ENCODE measurements around the gene HHAT.

The HHAT gene

GRCh38 chr1:210706246-210706645 lies 377.5 kb downstream of the HHAT start:
- FAIRE-seq (no peak), DNase-seq (ENCODE audit: low spot score) (no peak)

- no peak for DNase-seq (ENCODE audit: low spot score)
- FAIRE-seq, result no peak
Measured at GRCh38 chr1:210707300-210708240, 378.9 kb downstream of the HHAT start.

GRCh38 chr1:210709701-210710100 lies 381.0 kb downstream of the HHAT start:
- no peak for DNase-seq (ENCODE audit: low spot score)

DNA sequence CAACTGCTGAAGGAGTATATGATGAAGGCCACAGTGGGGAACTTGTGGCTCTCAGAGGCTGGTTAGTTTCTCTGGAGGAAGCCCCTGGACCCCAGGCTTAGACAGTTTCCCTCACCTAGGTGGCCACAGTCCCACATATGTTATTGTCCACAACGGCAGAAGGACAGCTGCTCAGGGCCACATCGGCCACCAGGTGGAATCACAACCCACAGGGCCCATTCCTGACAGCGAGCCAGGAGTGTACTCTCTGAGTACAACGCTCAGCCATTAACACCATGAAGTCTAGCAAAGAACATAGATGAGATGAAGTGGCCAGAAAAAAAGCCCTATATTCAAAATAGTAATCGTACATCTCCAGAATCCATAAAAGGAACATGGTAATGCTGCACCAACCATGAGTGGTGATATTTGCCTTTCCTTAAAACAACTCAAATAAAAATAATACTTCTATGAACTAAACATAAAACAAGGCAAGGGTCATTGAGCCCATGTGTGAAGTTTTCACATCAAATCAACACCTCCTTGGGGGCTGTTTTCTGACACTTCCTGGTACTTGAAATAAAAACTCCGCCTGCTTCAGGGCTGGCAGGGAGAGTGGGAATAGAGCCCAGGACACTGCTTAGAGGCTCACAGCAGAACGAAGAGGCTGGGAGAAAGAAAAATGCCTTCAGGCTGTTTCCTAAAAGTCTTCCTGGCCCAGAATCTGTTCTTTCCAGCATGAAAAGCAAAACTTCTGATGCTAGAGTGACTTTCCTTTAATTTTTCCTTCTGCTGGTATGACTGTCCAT lies 383.3 kb downstream of the HHAT start:
- DNase-seq (ENCODE audit: low spot score) (no peak), FAIRE-seq (no peak)

More at GRCh38 chr1:210709701-210710100, 381.0 kb downstream of the HHAT start:
- no peak for FAIRE-seq

DNA sequence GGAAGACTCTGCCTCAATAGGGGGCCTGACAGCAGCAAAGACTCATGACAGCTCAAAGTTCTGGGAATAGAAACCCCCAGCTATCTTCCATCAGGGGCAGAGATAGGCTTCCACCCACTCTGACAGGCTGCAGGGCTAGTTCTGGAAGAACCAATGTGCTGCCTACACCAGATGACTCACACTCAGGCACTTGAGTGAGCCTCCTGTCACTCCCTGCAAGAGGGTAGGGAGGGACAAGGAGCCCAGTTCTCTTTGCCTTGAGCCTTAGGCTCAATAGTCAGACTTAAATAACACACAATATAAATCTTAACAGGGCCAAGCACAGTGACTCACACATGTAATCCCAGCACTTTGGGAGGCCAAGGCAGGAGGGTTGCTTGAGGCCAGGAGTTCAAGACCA lies 386.4 kb downstream of the HHAT start:
- FAIRE-seq, result no peak
- DNase-seq (ENCODE audit: low spot score), result no peak

GRCh38 chr1:210722410-210723081 lies 393.8 kb downstream of the HHAT start:
- FAIRE-seq, result no peak

GRCh38 chr1:210723646-210724045 lies 394.9 kb downstream of the HHAT start:
- no peak for DNase-seq (ENCODE audit: low spot score)
- FAIRE-seq, result no peak

More at GRCh38 chr1:210722410-210723081, 393.8 kb downstream of the HHAT start:
- DNase-seq (ENCODE audit: low spot score), result no peak

DNA sequence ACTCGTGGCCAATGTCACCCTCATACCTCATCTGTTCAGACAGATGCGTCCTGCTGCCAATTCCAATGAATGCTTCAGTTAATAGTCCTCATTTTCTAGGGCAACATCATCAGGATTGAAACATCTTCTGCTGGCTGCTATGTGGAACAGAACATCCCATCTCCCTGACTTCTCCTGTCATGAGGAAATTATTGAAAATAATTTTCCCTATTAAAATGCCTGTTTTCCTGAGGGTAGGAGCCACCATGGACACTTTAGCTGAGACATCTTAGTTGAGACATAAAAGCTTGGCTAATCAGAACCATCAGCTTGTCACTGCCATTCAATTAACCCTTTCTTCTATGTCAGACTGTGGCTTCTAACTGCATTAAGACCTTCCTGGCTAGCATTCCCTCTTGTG lies 396.1 kb downstream of the HHAT start:
- FAIRE-seq, result no peak

More for the DNA sequence above, 396.1 kb downstream of the HHAT start:
- no peak for DNase-seq (ENCODE audit: low spot score)

Data from RCC 7860 (cell line).